HFF-Myc (cell line): ENCODE measurements around the gene PDE9A.

Source experiments
- DNase-seq: peaks from one replicate; pipeline ENCODE4 v3.0.0-alpha.2; 2011; ENCODE audit warnings: low read depth; ENCODE audit errors: extremely low read depth
- H3K4me3 ChIP-seq: replicated peaks from 2 replicates; pipeline ENCODE4 v1.5.1; 2011; ENCODE audit warnings: low read depth, mild to moderate bottlenecking, control low read depth, low read length
- TF ChIP-seq, protein P1 (sequence below): IDR thresholded peaks from 2 replicates; pipeline ENCODE4 v1.5.1; 2012; ENCODE audit warnings: mild to moderate bottlenecking, low read depth, low read length, control low read depth; ENCODE audit errors: missing control alignments

PDE9A gene

DNA sequence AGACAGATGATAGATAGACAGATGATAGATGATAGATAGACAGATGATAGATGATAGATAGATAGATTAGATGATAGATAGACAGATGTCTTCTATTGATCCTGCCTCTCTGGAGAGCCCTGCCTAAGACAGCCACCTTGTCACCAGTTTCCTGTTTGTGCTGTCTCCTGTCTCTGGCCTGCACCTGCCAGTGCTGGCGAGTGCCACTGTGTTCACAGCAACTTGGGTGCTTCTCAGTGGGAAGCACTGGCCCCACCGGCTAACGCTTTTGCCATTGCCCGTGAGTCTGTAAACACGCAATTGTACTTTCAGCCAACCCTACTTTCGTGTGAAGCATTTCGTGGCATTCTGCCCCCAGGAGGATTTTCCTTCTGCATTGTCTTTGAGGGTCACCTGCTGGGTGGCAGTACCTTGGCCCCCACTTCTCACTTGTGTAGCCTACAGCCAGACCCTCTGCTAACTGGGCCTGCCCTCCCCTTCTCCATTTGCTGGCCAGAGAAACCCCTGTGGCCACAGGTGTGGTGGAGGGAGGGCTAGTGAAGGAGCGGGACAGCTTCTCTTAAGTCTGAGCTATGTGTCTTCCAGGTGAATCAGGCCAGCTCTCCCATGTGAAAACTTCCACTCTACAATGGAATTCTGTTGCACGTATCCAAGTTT is 23.4 kb upstream of the PDE9A start:
- H3K4me3 ChIP-seq: no peak overlapping the region
- DNase-seq: no peak
- TF ChIP-seq, protein P1, sequence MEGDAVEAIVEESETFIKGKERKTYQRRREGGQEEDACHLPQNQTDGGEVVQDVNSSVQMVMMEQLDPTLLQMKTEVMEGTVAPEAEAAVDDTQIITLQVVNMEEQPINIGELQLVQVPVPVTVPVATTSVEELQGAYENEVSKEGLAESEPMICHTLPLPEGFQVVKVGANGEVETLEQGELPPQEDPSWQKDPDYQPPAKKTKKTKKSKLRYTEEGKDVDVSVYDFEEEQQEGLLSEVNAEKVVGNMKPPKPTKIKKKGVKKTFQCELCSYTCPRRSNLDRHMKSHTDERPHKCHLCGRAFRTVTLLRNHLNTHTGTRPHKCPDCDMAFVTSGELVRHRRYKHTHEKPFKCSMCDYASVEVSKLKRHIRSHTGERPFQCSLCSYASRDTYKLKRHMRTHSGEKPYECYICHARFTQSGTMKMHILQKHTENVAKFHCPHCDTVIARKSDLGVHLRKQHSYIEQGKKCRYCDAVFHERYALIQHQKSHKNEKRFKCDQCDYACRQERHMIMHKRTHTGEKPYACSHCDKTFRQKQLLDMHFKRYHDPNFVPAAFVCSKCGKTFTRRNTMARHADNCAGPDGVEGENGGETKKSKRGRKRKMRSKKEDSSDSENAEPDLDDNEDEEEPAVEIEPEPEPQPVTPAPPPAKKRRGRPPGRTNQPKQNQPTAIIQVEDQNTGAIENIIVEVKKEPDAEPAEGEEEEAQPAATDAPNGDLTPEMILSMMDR: no peak

DNA sequence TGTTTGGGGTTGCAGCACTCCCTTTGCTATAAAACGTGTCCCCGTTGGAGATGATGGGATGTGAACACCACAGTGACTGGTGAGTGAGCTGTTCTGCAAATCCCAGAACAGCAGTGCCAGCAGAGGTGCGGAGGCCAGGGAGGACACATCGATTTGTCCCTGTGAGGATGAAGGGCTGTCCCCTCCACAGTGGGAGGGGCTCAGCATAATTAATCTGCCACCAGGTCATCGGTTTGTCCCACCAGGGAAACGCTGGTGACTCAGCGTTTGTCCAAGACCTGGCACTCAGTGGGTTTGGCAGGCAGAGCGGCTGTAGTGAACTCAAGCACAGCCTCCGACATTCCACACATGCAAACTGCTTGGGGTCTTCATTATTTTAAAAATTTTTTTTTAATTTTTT is 22.8 kb upstream of the PDE9A start:
- TF ChIP-seq, protein P1: no peak
- H3K4me3 ChIP-seq: no peak overlapping the region
- DNase-seq: no peak

DNA sequence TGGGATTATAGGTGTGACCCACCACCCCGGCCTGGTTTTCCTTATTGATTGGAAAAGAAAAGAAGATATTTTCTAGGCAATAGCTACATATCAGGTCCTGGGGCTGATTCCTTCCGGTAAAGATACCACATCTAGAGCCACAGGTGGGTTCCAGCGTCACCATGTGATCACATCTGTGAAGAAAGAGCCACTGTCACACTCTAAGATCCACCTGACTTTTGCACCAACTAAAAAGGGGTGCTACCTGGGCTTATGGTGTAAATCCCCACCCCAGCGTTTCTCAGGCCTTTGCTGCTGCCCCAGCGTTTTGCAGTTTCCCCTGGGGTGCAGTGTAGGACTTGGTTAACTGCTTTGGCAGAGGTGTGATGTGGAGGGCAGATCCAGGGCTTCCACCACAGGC is 22.3 kb upstream of the PDE9A start:
- no peak overlapping the region for H3K4me3 ChIP-seq
- no peak for DNase-seq
- TF ChIP-seq, protein P1: no peak

DNA sequence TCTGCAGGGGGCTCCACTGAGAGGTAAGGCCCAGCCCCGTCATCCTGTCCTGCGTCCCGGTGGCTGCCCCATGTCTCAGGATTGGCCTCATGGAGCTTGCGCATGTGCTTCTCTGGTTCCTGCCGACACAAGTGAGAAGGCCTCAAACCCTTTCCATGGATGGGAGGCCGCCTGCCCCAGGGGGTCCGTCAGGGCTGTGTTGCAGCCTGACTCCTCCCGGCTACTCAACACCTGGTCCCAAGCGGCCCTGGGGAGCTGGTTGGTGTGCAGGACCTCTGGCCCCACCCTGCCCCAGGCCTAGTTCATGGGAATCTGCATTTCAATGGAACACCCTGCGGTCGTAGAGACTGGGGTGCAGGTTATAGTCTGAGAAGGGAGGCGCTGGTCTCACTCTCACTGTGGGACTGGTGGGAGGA is 21.1 kb upstream of the PDE9A start:
- DNase-seq: no peak

GRCh38 chr21:42632771-42633690 is 20.4 kb upstream of the PDE9A start:
- H3K4me3 ChIP-seq: no peak overlapping the region
- TF ChIP-seq, protein P1: no peak
- DNase-seq: no peak

More for the DNA sequence above, 21.1 kb upstream of the PDE9A start:
- H3K4me3 ChIP-seq: no peak overlapping the region
- TF ChIP-seq, protein P1: no peak

DNA sequence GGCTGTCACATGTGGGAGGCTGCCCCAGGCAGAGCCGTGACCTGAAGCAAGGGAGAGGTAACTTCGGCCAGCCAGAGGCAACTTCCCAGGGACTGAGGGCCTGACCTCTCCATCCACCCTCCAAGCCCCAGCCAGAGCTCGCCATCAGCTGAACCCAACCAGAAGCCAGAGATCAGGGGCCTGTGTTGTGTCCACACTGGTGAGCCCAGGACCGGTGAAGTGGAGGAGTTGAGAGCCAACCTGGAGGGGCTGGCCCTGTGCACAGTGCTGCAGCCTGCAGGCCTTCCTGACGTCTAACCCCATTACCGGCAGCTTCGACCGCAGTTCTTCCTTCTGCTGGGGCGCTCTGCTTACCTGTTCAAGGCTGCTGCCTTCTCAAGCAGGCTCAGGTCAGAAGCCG is 19.6 kb upstream of the PDE9A start:
- TF ChIP-seq, protein P1: no peak
- no peak for DNase-seq

More for the DNA sequence above, 19.6 kb upstream of the PDE9A start:
- H3K4me3 ChIP-seq: no peak overlapping the region
